Measurements from ENCODE around the gene MYOD1. TPM values are rescaled to one million over a fixed set of nuclear protein-coding genes. Genes with fewer than 3 reads are reported as not detected.

The MYOD1 gene
- polyA plus RNA-seq, 1 experiment: not detected

GRCh38 chr11:17748761-17749721 lies 29.7 kb downstream of the MYOD1 start:
- peaks cover 1% of the 10 kb centered on the region; the same call in 1 of the 2 replicates for H3K27me3 ChIP-seq (ENCODE audit: control insufficient read depth, insufficient read depth, low read length)
- CTCF ChIA-PET: interaction anchor here (1.8 to 21.3 kb wide), 3 partner anchors 9 to 230 kb away, joined by 6 to 533 read pairs (median 17); no protein-coding TSS in a partner anchor

GRCh38 chr11:17750013-17750800 lies 30.8 kb downstream of the MYOD1 start:
- TF ChIP-seq CTCF (IDR thresholded peaks at IDR 0.05; ENCODE audit: insufficient read depth, low read depth, low read length): no peak
- no peak for DNase-seq (ENCODE audit: low read depth)
- H3K4me3 ChIP-seq (ENCODE audit: low read depth, low read length): no peak overlapping the region
- no peaks in the 10 kb centered on the region for H3K36me3 ChIP-seq (ENCODE audit: control insufficient read depth, insufficient read depth, low read length)
- ChIA-PET POLR2A (no interaction called here), CTCF (interaction anchor here (3.3 to 21.3 kb wide), 2 partner anchors 11 to 229 kb away, joined by 17 to 533 read pairs; no protein-coding TSS in a partner anchor)
- H3K27me3 ChIP-seq (ENCODE audit: control insufficient read depth, insufficient read depth, low read length): peaks cover 1% of the 10 kb centered on the region; the same call in 1 of the 2 replicates

More at GRCh38 chr11:17748761-17749721, 29.7 kb downstream of the MYOD1 start:
- no peak for DNase-seq (ENCODE audit: low read depth)
- no peak for TF ChIP-seq CTCF (IDR thresholded peaks at IDR 0.05; ENCODE audit: insufficient read depth, low read depth, low read length)
- H3K36me3 ChIP-seq (ENCODE audit: control insufficient read depth, insufficient read depth, low read length): no peaks in the 10 kb centered on the region
- POLR2A ChIA-PET: no interaction called here
- no peak overlapping the region for H3K4me3 ChIP-seq (ENCODE audit: low read depth, low read length)

- H3K4me3 ChIP-seq (ENCODE audit: low read depth, low read length): no peak overlapping the region
- no peaks in the 10 kb centered on the region for H3K36me3 ChIP-seq (ENCODE audit: control insufficient read depth, insufficient read depth, low read length)
- no peak for DNase-seq (ENCODE audit: low read depth)
- ChIA-PET CTCF (interaction anchor here (1.3 to 1.6 kb wide), 2 partner anchors 19 to 240 kb away, joined by 3 to 5 read pairs; no protein-coding TSS in a partner anchor), POLR2A (no interaction called here)
- TF ChIP-seq CTCF (IDR thresholded peaks at IDR 0.05; ENCODE audit: insufficient read depth, low read depth, low read length): no peak
- peaks cover 1% of the 10 kb centered on the region; the same call in 1 of the 2 replicates for H3K27me3 ChIP-seq (ENCODE audit: control insufficient read depth, insufficient read depth, low read length)
These were observed 31.4 kb downstream of the MYOD1 start for GRCh38 chr11:17750801-17751165.

- no peak for TF ChIP-seq CTCF (IDR thresholded peaks at IDR 0.05; ENCODE audit: insufficient read depth, low read depth, low read length)
- Histone ChIP-seq H3K4me3 (ENCODE audit: low read depth, low read length) (no peak overlapping the region), H3K36me3 (ENCODE audit: control insufficient read depth, insufficient read depth, low read length) (no peaks in the 10 kb centered on the region), H3K27me3 (ENCODE audit: control insufficient read depth, insufficient read depth, low read length) (peaks cover 1% of the 10 kb centered on the region; the same call in 1 of the 2 replicates)
- CTCF ChIA-PET: interaction anchor here (1.2 to 1.8 kb wide), 5 partner anchors 20 to 368 kb away, joined by 3 to 5 read pairs (median 4); no protein-coding TSS in a partner anchor
- POLR2A ChIA-PET: no interaction called here
- DNase-seq (ENCODE audit: low read depth): no peak
These were observed 32.2 kb downstream of the MYOD1 start for GRCh38 chr11:17751558-17751957.
